NB4 (cell line): ENCODE measurements around the gene NHLRC2.

Source experiments
- POLR2A ChIP-seq: IDR thresholded peaks from 2 replicates; pipeline ENCODE4 v1.6.1; 2011; ENCODE audit warnings: mild to moderate bottlenecking; ENCODE audit not compliant: insufficient read length; ENCODE audit errors: extremely low read depth
- TF ChIP-seq, protein P1 (sequence below): IDR thresholded peaks from one replicate; pipeline ENCODE4 v1.5.1; 2012; ENCODE audit warnings: low read depth, low read length
- TF ChIP-seq, protein P2 (sequence below): IDR thresholded peaks from 2 replicates; pipeline ENCODE4 v1.6.1; 2011; ENCODE audit warnings: low read depth, low read length

GRCh38 chr10:113853578-113854012, 866 bp upstream of the NHLRC2 start:
- TF ChIP-seq, protein P1, sequence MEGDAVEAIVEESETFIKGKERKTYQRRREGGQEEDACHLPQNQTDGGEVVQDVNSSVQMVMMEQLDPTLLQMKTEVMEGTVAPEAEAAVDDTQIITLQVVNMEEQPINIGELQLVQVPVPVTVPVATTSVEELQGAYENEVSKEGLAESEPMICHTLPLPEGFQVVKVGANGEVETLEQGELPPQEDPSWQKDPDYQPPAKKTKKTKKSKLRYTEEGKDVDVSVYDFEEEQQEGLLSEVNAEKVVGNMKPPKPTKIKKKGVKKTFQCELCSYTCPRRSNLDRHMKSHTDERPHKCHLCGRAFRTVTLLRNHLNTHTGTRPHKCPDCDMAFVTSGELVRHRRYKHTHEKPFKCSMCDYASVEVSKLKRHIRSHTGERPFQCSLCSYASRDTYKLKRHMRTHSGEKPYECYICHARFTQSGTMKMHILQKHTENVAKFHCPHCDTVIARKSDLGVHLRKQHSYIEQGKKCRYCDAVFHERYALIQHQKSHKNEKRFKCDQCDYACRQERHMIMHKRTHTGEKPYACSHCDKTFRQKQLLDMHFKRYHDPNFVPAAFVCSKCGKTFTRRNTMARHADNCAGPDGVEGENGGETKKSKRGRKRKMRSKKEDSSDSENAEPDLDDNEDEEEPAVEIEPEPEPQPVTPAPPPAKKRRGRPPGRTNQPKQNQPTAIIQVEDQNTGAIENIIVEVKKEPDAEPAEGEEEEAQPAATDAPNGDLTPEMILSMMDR, result no peak
- no peak for TF ChIP-seq POLR2A
- TF ChIP-seq, protein P2, sequence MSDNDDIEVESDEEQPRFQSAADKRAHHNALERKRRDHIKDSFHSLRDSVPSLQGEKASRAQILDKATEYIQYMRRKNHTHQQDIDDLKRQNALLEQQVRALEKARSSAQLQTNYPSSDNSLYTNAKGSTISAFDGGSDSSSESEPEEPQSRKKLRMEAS, result no peak
